Stomach (tissue), 4 donors: ENCODE measurements around the gene SFI1.

Source experiments
- CTCF ChIP-seq, 7 experiments: fragments of 450-650 bp in 4 of 7; fragments of 200-600 bp in 3 of 7; sonication (generic) in 3 of 7; IDR thresholded peaks; one replicate each; pipeline ENCODE4 v1.5.1; 2016 to 2019; ENCODE audit warnings: antibody characterized with exemption in 7 of 7, control low read depth in 2 of 7, mild to moderate bottlenecking in 1 of 7
- POLR2A ChIP-seq, 4 donors: fragments of 450-650 bp; IDR thresholded peaks; one replicate each; pipeline ENCODE4 v1.6.1; 2016; ENCODE audit warnings: antibody characterized with exemption in 4 of 4, control low read depth in 2 of 4, mild to moderate bottlenecking in 1 of 4, moderate library complexity in 1 of 4

GRCh38 chr22:31629741-31630184 is 133.4 kb downstream of the SFI1 start:
- no peak for TF ChIP-seq CTCF (IDR thresholded peaks at IDR 0.05)
- TF ChIP-seq POLR2A (IDR thresholded peaks at IDR 0.05): no peak
